Loucy (cell line): Measurements from ENCODE around the gene DOCK9.

ENCODE experiments used
- CTCF ChIP-seq: fragments of 200-600 bp; sonication (generic); conservative IDR thresholded peaks from 2 replicates; pipeline ENCODE4 v1.5.1; 2014; ENCODE audit warnings: mild to moderate bottlenecking, antibody characterized with exemption, low read length
- EZH2phosphoT487 ChIP-seq: fragments of 200-600 bp; IDR thresholded peaks from 2 replicates; pipeline ENCODE4 v1.6.1; 2018; ENCODE audit warnings: antibody characterized with exemption, mild to moderate bottlenecking, moderate library complexity, borderline replicate concordance

- TF ChIP-seq CTCF = no peak
- TF ChIP-seq EZH2phosphoT487 = no peak
Observed at GRCh38 chr13:98942485-98942884, 35.4 kb downstream of the DOCK9 start.
